DND-41 (cell line): Measurements from ENCODE around the gene DGKZ.

Source experiments
- ATAC-seq: fragments of 200-7000 bp; cut with Tn5 transposase; 3 replicates; pipeline ENCODE4 v1.9.1; 2021; ENCODE audit warnings: low read depth; ENCODE audit not compliant: insufficient read depth
- DNase-seq: peaks from one replicate; pipeline ENCODE4 v3.0.0-alpha.2; 2020
- H2AFZ ChIP-seq: 2 replicates; pipeline ENCODE4 v1.6.0; 2012; ENCODE audit warnings: low read depth, low read length
- H3K27ac ChIP-seq: 2 replicates; pipeline ENCODE4 v1.5.1; 2012; ENCODE audit warnings: low read length, inconsistent platforms
- H3K27me3 ChIP-seq: fragments of 200-600 bp; sonication (generic); 2 replicates; pipeline ENCODE4 v1.6.0; 2012; ENCODE audit warnings: low read length, mild to moderate bottlenecking, inconsistent platforms; ENCODE audit not compliant: insufficient read depth, poor library complexity
- H3K36me3 ChIP-seq: 2 replicates; pipeline ENCODE4 v1.5.1; 2012; ENCODE audit warnings: low read length, inconsistent platforms; ENCODE audit not compliant: insufficient read depth
- H3K4me1 ChIP-seq: 2 replicates; pipeline ENCODE4 v1.5.1; 2012; ENCODE audit warnings: mild to moderate bottlenecking, low read length; ENCODE audit not compliant: insufficient read depth
- H3K4me2 ChIP-seq: 2 replicates; pipeline ENCODE4 v1.6.0; 2012; ENCODE audit warnings: mild to moderate bottlenecking, moderate library complexity, low read length, inconsistent platforms; ENCODE audit not compliant: insufficient read depth
- H3K4me3 ChIP-seq, 2 experiments: fragments of 200-600 bp in 1 of 2; shearing (Covaris generic) in 1 of 2; 2 replicates each; pipeline ENCODE4 v1.5.1; 2012 to 2016; ENCODE audit warnings: inconsistent platforms in 2 of 2, low read length in 2 of 2, mild to moderate bottlenecking in 2 of 2, low read depth in 1 of 2, moderate library complexity in 1 of 2
- H3K79me2 ChIP-seq: 2 replicates; pipeline ENCODE4 v1.6.0; 2012; ENCODE audit warnings: low read length, inconsistent platforms; ENCODE audit not compliant: insufficient read depth
- H3K9ac ChIP-seq: 2 replicates; pipeline ENCODE4 v1.6.0; 2012; ENCODE audit warnings: low read depth, mild to moderate bottlenecking, inconsistent platforms, low read length, moderate library complexity
- H3K9me3 ChIP-seq: 2 replicates; pipeline ENCODE4 v1.5.1; 2012; ENCODE audit warnings: low read length, moderate library complexity, mild to moderate bottlenecking, inconsistent platforms; ENCODE audit not compliant: insufficient read depth, severe bottlenecking
- H4K20me1 ChIP-seq: 2 replicates; pipeline ENCODE4 v1.6.0; 2012; ENCODE audit warnings: low read length; ENCODE audit not compliant: insufficient read depth
- CTCF ChIP-seq: IDR thresholded peaks from 2 replicates; pipeline ENCODE4 v1.5.1; 2012; ENCODE audit warnings: borderline replicate concordance, low read length, moderate library complexity, mild to moderate bottlenecking; ENCODE audit not compliant: poor library complexity, severe bottlenecking; ENCODE audit errors: extremely low read depth
- EZH2 ChIP-seq: IDR thresholded peaks from 3 replicates; pipeline ENCODE4 v1.6.1; 2012; ENCODE audit warnings: borderline replicate concordance, low read depth, mild to moderate bottlenecking, moderate library complexity, low read length, inconsistent platforms; ENCODE audit not compliant: severe bottlenecking

Gene DGKZ

GRCh38 chr11:46330154-46330553 is 17.1 kb upstream of the DGKZ start:
- no peaks in the 10 kb centered on the region for H3K79me2 ChIP-seq
- H3K9me3 ChIP-seq, result no peaks in the 10 kb centered on the region
- DNase-seq, result no peak
- H3K36me3 ChIP-seq, result no peaks in the 10 kb centered on the region
- 0 out of 4 replicates have a peak overlapping the region, but pooled peaks of 1 of the 2 experiments have one; percentile 17 for H3K4me3 ChIP-seq
- TF ChIP-seq CTCF (no peak), EZH2 (no peak)
- peak; percentile 7 for ATAC-seq
- H3K27ac ChIP-seq, result peak overlapping the region; percentile 9; the same call in 1 of the 2 replicates
- peak overlapping the region; percentile 57 for H3K4me2 ChIP-seq
- H3K9ac ChIP-seq, result no peak overlapping the region
- H3K27me3 ChIP-seq, result peaks cover 36% of the 10 kb centered on the region
- H3K4me1 ChIP-seq, result peaks cover 49% of the 10 kb centered on the region
- H4K20me1 ChIP-seq, result peaks cover 33% of the 10 kb centered on the region
- no peak overlapping the region for H2AFZ ChIP-seq

- H3K27me3 ChIP-seq, result peaks cover 41% of the 10 kb centered on the region
Observed at GRCh38 chr11:46330563-46331281, 16.5 kb upstream of the DGKZ start.

GRCh38 chr11:46331282-46331984 is 15.8 kb upstream of the DGKZ start:
- H3K4me2 ChIP-seq, result peak overlapping the region; percentile 57; the same call in 1 of the 2 replicates
- TF ChIP-seq CTCF (no peak), EZH2 (no peak)
- H3K9me3 ChIP-seq, result no peaks in the 10 kb centered on the region
- DNase-seq (peak; percentile 80), ATAC-seq (peak; percentile 85)
- H3K9ac ChIP-seq, result no peak overlapping the region
- H3K36me3 ChIP-seq, result no peaks in the 10 kb centered on the region
- H3K79me2 ChIP-seq, result no peaks in the 10 kb centered on the region
- peaks cover 33% of the 10 kb centered on the region for H4K20me1 ChIP-seq
- peaks cover 49% of the 10 kb centered on the region for H3K4me1 ChIP-seq
- H3K27me3 ChIP-seq, result peaks cover 44% of the 10 kb centered on the region
- no peak overlapping the region for H2AFZ ChIP-seq
- H3K4me3 ChIP-seq, result 0 out of 4 replicates have a peak overlapping the region, but pooled peaks of 1 of the 2 experiments have one; percentile 13
- peak overlapping the region; percentile 22; the same call in 1 of the 2 replicates for H3K27ac ChIP-seq

More at GRCh38 chr11:46330563-46331281, 16.5 kb upstream of the DGKZ start:
- H4K20me1 ChIP-seq, result peaks cover 33% of the 10 kb centered on the region
- peak overlapping the region; percentile 43; the same call in 1 of the 2 replicates for H3K27ac ChIP-seq
- no peaks in the 10 kb centered on the region for H3K9me3 ChIP-seq
- no peaks in the 10 kb centered on the region for H3K36me3 ChIP-seq
- H2AFZ ChIP-seq, result no peak overlapping the region
- peaks cover 49% of the 10 kb centered on the region for H3K4me1 ChIP-seq
- peak overlapping the region; percentile 4; the same call in 1 of the 2 replicates for H3K9ac ChIP-seq
- TF ChIP-seq CTCF, result no peak
- no peak for TF ChIP-seq EZH2
- peak overlapping the region in 1 of 2 experiments; percentile 17; a peak in 2 of 4 replicates for H3K4me3 ChIP-seq
- H3K4me2 ChIP-seq, result peak overlapping the region; percentile 57
- DNase-seq (peak; percentile 80), ATAC-seq (peak; percentile 68)
- H3K79me2 ChIP-seq, result no peaks in the 10 kb centered on the region
